ENCODE data around the gene GLDC.

GLDC gene

GRCh38 chr9:6489099-6489498 lies 156.4 kb downstream of the GLDC start:
- no peak for DNase-seq

GRCh38 chr9:6488395-6488794 lies 157.1 kb downstream of the GLDC start:
- no peak for DNase-seq

GRCh38 chr9:6484210-6484609 lies 161.3 kb downstream of the GLDC start:
- no peak for DNase-seq
